Caki2 (cell line): Measurements from ENCODE around the gene NUDT13. TPM values are rescaled to one million over a fixed set of nuclear protein-coding genes. Genes with fewer than 3 reads are reported as not detected.
A peak's percentile ranks its signal among the peaks of the same experiment; 100 is the strongest.
"Not testable (repeated sequence)": the region's sequence is repeated elsewhere in the genome, so short reads cannot be mapped to it uniquely, and the experiment has no call there.

ENCODE experiments used
- DNase-seq: peaks from one replicate; pipeline ENCODE4 v3.0.0-alpha.2; 2015; ENCODE audit warnings: low read depth
- in situ Hi-C: cut with HindIII; loops from 2 replicates; pipeline ENCODE4 v1.10.0; 2016; ENCODE audit warnings: low sequenced_read_pairs, low pct_unique_long_range_greater_than_20kb, mixed read lengths
- total RNA-seq: library from RNA; depleted of rRNA; stranded (reverse); fragments of >200 nt; shearing (Covaris generic); gene quantifications from 2 replicates; pipeline ENCODE4 v1.2.3, GENCODE V29; 2014; ENCODE audit warnings: low replicate concordance

Gene NUDT13
- total RNA-seq, 1 experiment from 2014 or later = 3.4 TPM

GRCh38 chr10:73096449-73097304, 13.6 kb upstream of the NUDT13 start, which contains the start of gene P4HA1:
Gene P4HA1, minus strand, starts transcription at chr10:73096866. Its CDS starts 21,983 bp downstream, at chr10:73074883.
- in situ Hi-C loops = no loop called here
- DNase-seq = peak; percentile 99

GRCh38 chr10:73097305-73097670, 13.0 kb upstream of the NUDT13 start:
- in situ Hi-C loops = no loop called here

GRCh38 chr10:73099141-73099540, 11.1 kb upstream of the NUDT13 start:
- DNase-seq = no peak
- in situ Hi-C loops = no loop called here

More at GRCh38 chr10:73097305-73097670, 13.0 kb upstream of the NUDT13 start:
- no peak for DNase-seq

GRCh38 chr10:73106301-73106700, 4.0 kb upstream of the NUDT13 start:
- in situ Hi-C loops = no loop called here
- DNase-seq = no peak

GRCh38 chr10:73109248-73109652, 1.0 kb upstream of the NUDT13 start:
- in situ Hi-C loops = not testable (repeated sequence)

GRCh38 chr10:73112032-73112431, 1.8 kb downstream of the NUDT13 start:
- in situ Hi-C loops, DNase-seq: not testable (repeated sequence)

More at GRCh38 chr10:73109248-73109652, 1.0 kb upstream of the NUDT13 start:
- DNase-seq = not testable (repeated sequence)

GRCh38 chr10:73113551-73113950, 3.3 kb downstream of the NUDT13 start:
- in situ Hi-C loops = no loop called here
- DNase-seq = no peak

GRCh38 chr10:73116017-73116416, 5.8 kb downstream of the NUDT13 start:
- DNase-seq = no peak
- in situ Hi-C loops = no loop called here

GRCh38 chr10:73117976-73118743, 7.9 kb downstream of the NUDT13 start:
- peak; percentile 28 for DNase-seq
- in situ Hi-C loops = no loop called here

GRCh38 chr10:73119457-73119856, 9.2 kb downstream of the NUDT13 start:
- in situ Hi-C loops = no loop called here
- DNase-seq = no peak

- in situ Hi-C loops = no loop called here
Observed at GRCh38 chr10:73119952-73120351, 9.7 kb downstream of the NUDT13 start.

GRCh38 chr10:73126343-73126742, 16.1 kb downstream of the NUDT13 start:
- in situ Hi-C loops = no loop called here

More at GRCh38 chr10:73119952-73120351, 9.7 kb downstream of the NUDT13 start:
- no peak for DNase-seq

GRCh38 chr10:73131301-73131700, 21.0 kb downstream of the NUDT13 start:
- DNase-seq = no peak
- in situ Hi-C loops = no loop called here

More at GRCh38 chr10:73126343-73126742, 16.1 kb downstream of the NUDT13 start:
- DNase-seq = no peak

- no peak for DNase-seq
- in situ Hi-C loops = no loop called here
Observed at GRCh38 chr10:73131913-73132686, 21.8 kb downstream of the NUDT13 start.

- in situ Hi-C loops = no loop called here
- DNase-seq = no peak
Observed at GRCh38 chr10:73134727-73135126, 24.5 kb downstream of the NUDT13 start.

- no peak for DNase-seq
- in situ Hi-C loops = no loop called here
Observed at GRCh38 chr10:73136627-73137026, 26.4 kb downstream of the NUDT13 start.

- in situ Hi-C loops = no loop called here
- no peak for DNase-seq
Observed at GRCh38 chr10:73139251-73139650, 29.0 kb downstream of the NUDT13 start.

GRCh38 chr10:73141603-73142002, 31.3 kb downstream of the NUDT13 start:
- no peak for DNase-seq
- in situ Hi-C loops = no loop called here
